HepG2 (cell line): ENCODE data around the gene HHIPL2.

ENCODE experiments used
- FOXK2 ChIP-seq: fragments of 450-650 bp; IDR thresholded peaks from 2 replicates; pipeline ENCODE4 v1.6.1; 2016
- ZNF530 ChIP-seq: sonication (generic); formaldehyde crosslinking; IDR thresholded peaks from 2 replicates; pipeline ENCODE4 v1.5.0; 2020; ENCODE audit warnings: low read depth, mild to moderate bottlenecking, missing genetic modification reagents

- TF ChIP-seq FOXK2 (no peak), ZNF530 (CRISPR knock-in tag) (no peak)
Measured at GRCh38 chr1:222543817-222544216, 4.1 kb downstream of the HHIPL2 start.
